ENCODE data around the gene ATN1.
"Not testable (repeated sequence)": the region's sequence is repeated elsewhere in the genome, so short reads cannot be mapped to it uniquely, and the experiment has no call there.

The ATN1 gene

GRCh38 chr12:6902448-6902847, 25.3 kb upstream of the ATN1 start:
- H3K27ac ChIP-seq, result no peak overlapping the region
- DNase-seq (ENCODE audit: low read depth, low spot score), result no peak

- no peak overlapping the region for H3K27ac ChIP-seq
- DNase-seq (ENCODE audit: low read depth, low spot score), result no peak
Measured at GRCh38 chr12:6903722-6904121, 24.0 kb upstream of the ATN1 start.

- H3K27ac ChIP-seq, result peak within 1 kb of the TSS; percentile 7
- peak; percentile 66 for DNase-seq (ENCODE audit: low read depth, low spot score)
Measured at GRCh38 chr12:6904280-6905276, 23.2 kb upstream of the ATN1 start, which contains the start of gene LRRC23. TSS of gene LRRC23 (plus strand) at chr12:6904822. CDS start at chr12:6905634, 812 bp downstream.

GRCh38 chr12:6905414-6906040, 22.2 kb upstream of the ATN1 start:
- H3K27ac ChIP-seq, result no peak overlapping the region

GRCh38 chr12:6908141-6908540, 19.6 kb upstream of the ATN1 start:
- H3K27ac ChIP-seq; DNase-seq (ENCODE audit: low read depth, low spot score): not testable (repeated sequence)

More at GRCh38 chr12:6905414-6906040, 22.2 kb upstream of the ATN1 start:
- DNase-seq (ENCODE audit: low read depth, low spot score), result no peak

GRCh38 chr12:6909421-6910145, 18.2 kb upstream of the ATN1 start:
- no peak for DNase-seq (ENCODE audit: low read depth, low spot score)
- no peak overlapping the region for H3K27ac ChIP-seq

- H3K27ac ChIP-seq, result no peak overlapping the region
- no peak for DNase-seq (ENCODE audit: low read depth, low spot score)
Measured at GRCh38 chr12:6912164-6912935, 15.4 kb upstream of the ATN1 start.

- H3K27ac ChIP-seq, result no peak within 1 kb of the TSS
- no peak for DNase-seq (ENCODE audit: low read depth, low spot score)
Measured at GRCh38 chr12:6914246-6914946, 13.4 kb upstream of the ATN1 start, which contains the start of gene ENO2. TSS of gene ENO2 (plus strand) at chr12:6914580. CDS start at chr12:6915833, 1,253 bp downstream.

- no peak for DNase-seq (ENCODE audit: low read depth, low spot score)
Measured at GRCh38 chr12:6914947-6915788, 12.6 kb upstream of the ATN1 start.

GRCh38 chr12:6915789-6916285, 11.9 kb upstream of the ATN1 start:
- no peak overlapping the region for H3K27ac ChIP-seq
- DNase-seq (ENCODE audit: low read depth, low spot score), result no peak

More at GRCh38 chr12:6914947-6915788, 12.6 kb upstream of the ATN1 start:
- H3K27ac ChIP-seq, result no peak overlapping the region

GRCh38 chr12:6916426-6917200, 11.1 kb upstream of the ATN1 start:
- no peak overlapping the region for H3K27ac ChIP-seq
- no peak for DNase-seq (ENCODE audit: low read depth, low spot score)

GRCh38 chr12:6917491-6918231, 10.1 kb upstream of the ATN1 start:
- H3K27ac ChIP-seq, result no peak overlapping the region
- no peak for DNase-seq (ENCODE audit: low read depth, low spot score)

GRCh38 chr12:6919588-6919987, 8.2 kb upstream of the ATN1 start:
- no peak overlapping the region for H3K27ac ChIP-seq
- no peak for DNase-seq (ENCODE audit: low read depth, low spot score)

GRCh38 chr12:6921539-6921938, 6.2 kb upstream of the ATN1 start:
- no peak overlapping the region for H3K27ac ChIP-seq
- no peak for DNase-seq (ENCODE audit: low read depth, low spot score)

- DNase-seq (ENCODE audit: low read depth, low spot score), result no peak
Measured at GRCh38 chr12:6921996-6922946, 5.5 kb upstream of the ATN1 start.

More at GRCh38 chr12:6921996-6922946, 5.5 kb upstream of the ATN1 start:
- H3K27ac ChIP-seq, result no peak overlapping the region

All from epithelial cell of prostate (primary cell).